ENCODE results near the gene KLHL29.

Gene KLHL29

GRCh38 chr2:23633966-23634365, 249.0 kb downstream of the KLHL29 start:
- DNase-seq = no peak
- TF ChIP-seq EZH2phosphoT487 (IDR thresholded peaks at IDR 0.05; ENCODE audit: low read length) (no peak), EZH2 (optimal IDR thresholded peaks at IDR 0.05; ENCODE audit: low read depth, low read length) (no peak), CTCF (IDR thresholded peaks at IDR 0.05; ENCODE audit: low read length) (no peak)

DNA sequence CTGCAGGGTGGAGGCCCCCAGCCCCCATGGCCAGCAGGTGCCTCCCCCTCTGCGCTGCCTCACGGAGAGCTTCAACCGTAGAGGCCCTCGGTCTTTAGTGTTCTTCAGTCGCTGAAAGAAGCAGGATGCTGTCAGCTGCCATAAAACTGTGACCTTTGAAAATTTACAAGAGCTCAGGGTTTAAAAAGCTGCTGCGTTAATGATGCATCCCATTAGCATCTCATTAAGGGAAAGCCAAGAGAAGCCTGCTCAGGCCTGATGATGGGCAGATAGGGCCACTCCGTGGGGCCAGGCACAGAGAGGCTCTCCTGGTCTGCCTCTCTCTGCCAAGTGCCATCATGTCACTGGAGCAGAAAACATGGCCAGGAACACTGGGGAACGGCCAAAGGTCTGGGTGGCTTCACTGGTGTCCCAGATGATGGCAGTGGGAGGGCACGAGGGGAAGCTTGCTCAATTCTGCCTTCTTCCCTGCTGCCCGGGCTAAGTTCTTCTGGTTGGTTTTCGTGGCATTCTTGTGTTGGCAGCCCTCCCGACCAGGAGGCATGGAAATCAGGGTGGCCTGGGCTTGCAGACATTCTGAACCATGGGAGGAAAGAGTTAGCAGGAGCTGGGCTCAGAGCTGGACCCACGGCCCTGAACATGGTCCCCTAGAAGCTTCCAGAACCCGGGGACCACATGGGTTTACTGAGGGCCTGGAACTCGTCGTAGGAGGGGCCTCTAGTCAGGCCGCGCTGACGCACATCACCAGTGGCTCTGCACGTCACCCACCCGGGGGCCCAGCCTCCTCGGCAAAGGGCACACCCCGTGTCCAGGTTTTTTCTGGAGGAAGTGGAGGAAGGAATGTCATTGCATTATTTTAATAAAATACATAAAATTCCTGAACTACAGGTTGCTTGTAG, 250.7 kb downstream of the KLHL29 start:
- no peak for DNase-seq
- no peaks in the 10 kb centered on the region for H3K4me1 ChIP-seq (ENCODE audit: low read length)
- H3K4me2 ChIP-seq (ENCODE audit: low read depth, low read length) = no peak overlapping the region
- no peak overlapping the region for H3K4me3 ChIP-seq (ENCODE audit: low read length)
- H3K79me2 ChIP-seq (ENCODE audit: low read length) = no peaks in the 10 kb centered on the region
- no peaks in the 10 kb centered on the region for H3K36me3 ChIP-seq (replicated peaks; ENCODE audit: insufficient read depth, low read length)
- H3K9me3 ChIP-seq (replicated peaks; ENCODE audit: insufficient read depth, low read length) = no peaks in the 10 kb centered on the region
- H3K9ac ChIP-seq (ENCODE audit: low read length) = no peak overlapping the region
- H3K27me3 ChIP-seq (replicated peaks; ENCODE audit: insufficient read depth, low read length) = no peaks in the 10 kb centered on the region
- H3K27ac ChIP-seq (ENCODE audit: low read length) = no peak overlapping the region
- H3K9me2 ChIP-seq (replicated peaks; ENCODE audit: insufficient read depth, low read length) = no peaks in the 10 kb centered on the region
- TF ChIP-seq EZH2 (optimal IDR thresholded peaks at IDR 0.05; ENCODE audit: low read depth, low read length) (no peak), CTCF (IDR thresholded peaks at IDR 0.05; ENCODE audit: low read length) (no peak), EZH2phosphoT487 (IDR thresholded peaks at IDR 0.05; ENCODE audit: low read length) (no peak)
- no peaks in the 10 kb centered on the region for H3F3A ChIP-seq (ENCODE audit: insufficient read depth, low read length)
- no peak overlapping the region for H2AFZ ChIP-seq (ENCODE audit: low read length)
- no peaks in the 10 kb centered on the region for H4K20me1 ChIP-seq (ENCODE audit: insufficient read depth, low read length)

More at GRCh38 chr2:23633966-23634365, 249.0 kb downstream of the KLHL29 start:
- H3K9ac ChIP-seq (ENCODE audit: low read length) = no peak overlapping the region
- H3K79me2 ChIP-seq (ENCODE audit: low read length) = no peaks in the 10 kb centered on the region
- H3K4me2 ChIP-seq (ENCODE audit: low read depth, low read length) = no peak overlapping the region
- no peaks in the 10 kb centered on the region for H3K4me1 ChIP-seq (ENCODE audit: low read length)
- H3K4me3 ChIP-seq (ENCODE audit: low read length) = no peak overlapping the region
- no peak overlapping the region for H3K27ac ChIP-seq (ENCODE audit: low read length)
- no peak overlapping the region for H2AFZ ChIP-seq (ENCODE audit: low read length)
- no peaks in the 10 kb centered on the region for H3K36me3 ChIP-seq (replicated peaks; ENCODE audit: insufficient read depth, low read length)
- no peaks in the 10 kb centered on the region for H3K27me3 ChIP-seq (replicated peaks; ENCODE audit: insufficient read depth, low read length)
- H3K9me2 ChIP-seq (replicated peaks; ENCODE audit: insufficient read depth, low read length) = no peaks in the 10 kb centered on the region
- H3F3A ChIP-seq (ENCODE audit: insufficient read depth, low read length) = no peaks in the 10 kb centered on the region
- H4K20me1 ChIP-seq (ENCODE audit: insufficient read depth, low read length) = no peaks in the 10 kb centered on the region
- no peaks in the 10 kb centered on the region for H3K9me3 ChIP-seq (replicated peaks; ENCODE audit: insufficient read depth, low read length)

- H3K9me3 ChIP-seq (replicated peaks; ENCODE audit: insufficient read depth, low read length) = no peaks in the 10 kb centered on the region
- H3K9ac ChIP-seq (ENCODE audit: low read length) = no peak overlapping the region
- H4K20me1 ChIP-seq (ENCODE audit: insufficient read depth, low read length) = no peaks in the 10 kb centered on the region
- H3K4me2 ChIP-seq (ENCODE audit: low read depth, low read length) = no peak overlapping the region
- no peaks in the 10 kb centered on the region for H3K9me2 ChIP-seq (replicated peaks; ENCODE audit: insufficient read depth, low read length)
- no peaks in the 10 kb centered on the region for H3K36me3 ChIP-seq (replicated peaks; ENCODE audit: insufficient read depth, low read length)
- TF ChIP-seq EZH2phosphoT487 (IDR thresholded peaks at IDR 0.05; ENCODE audit: low read length) = no peak
- no peak for TF ChIP-seq EZH2 (optimal IDR thresholded peaks at IDR 0.05; ENCODE audit: low read depth, low read length)
- no peak for TF ChIP-seq CTCF (IDR thresholded peaks at IDR 0.05; ENCODE audit: low read length)
- H2AFZ ChIP-seq (ENCODE audit: low read length) = no peak overlapping the region
- H3K79me2 ChIP-seq (ENCODE audit: low read length) = no peaks in the 10 kb centered on the region
- H3K4me1 ChIP-seq (ENCODE audit: low read length) = no peaks in the 10 kb centered on the region
- no peak overlapping the region for H3K27ac ChIP-seq (ENCODE audit: low read length)
- no peak overlapping the region for H3K4me3 ChIP-seq (ENCODE audit: low read length)
- H3K27me3 ChIP-seq (replicated peaks; ENCODE audit: insufficient read depth, low read length) = no peaks in the 10 kb centered on the region
- H3F3A ChIP-seq (ENCODE audit: insufficient read depth, low read length) = no peaks in the 10 kb centered on the region
- DNase-seq = no peak
These were observed 251.4 kb downstream of the KLHL29 start for GRCh38 chr2:23636426-23636825.
